Hypothalamus (tissue), 51 donors: Measurements from ENCODE around the gene RPS2.
"Not testable (repeated sequence)": the region's sequence is repeated elsewhere in the genome, so short reads cannot be mapped to it uniquely, and the experiment has no call there.

Experiments
- DNase-seq, 51 donors: peaks; one replicate each; lab custom pipeline; 2025; lab: John Stamatoyannopoulos, UW

The RPS2 gene

GRCh38 chr16:1924095-1924494 is 40.5 kb downstream of the RPS2 start:
- DNase-seq = no peak

- no peak for DNase-seq
These were observed 41.2 kb downstream of the RPS2 start for GRCh38 chr16:1923299-1924034.

GRCh38 chr16:1922357-1922756 is 42.3 kb downstream of the RPS2 start:
- DNase-seq = no peak

- no peak for DNase-seq
These were observed 43.9 kb downstream of the RPS2 start for GRCh38 chr16:1920727-1921171.

DNA sequence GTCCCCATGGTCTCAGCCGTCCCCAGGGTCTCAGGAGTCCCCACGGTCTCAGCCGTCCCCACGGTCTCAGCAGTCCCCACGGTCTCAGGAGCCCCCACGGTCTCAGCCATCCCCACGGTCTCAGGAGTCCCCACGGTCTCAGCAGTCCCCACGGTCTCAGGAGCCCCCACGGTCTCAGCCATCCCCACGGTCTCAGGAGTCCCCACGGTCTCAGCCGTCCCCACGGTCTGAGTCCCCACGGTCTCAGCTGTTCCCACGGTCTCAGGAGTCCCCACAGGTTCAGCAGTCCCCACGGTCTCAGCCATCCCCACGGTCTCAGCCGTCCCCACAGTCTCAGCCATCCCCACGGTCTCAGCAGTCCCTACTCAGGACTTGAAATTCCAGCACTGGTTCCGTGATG is 44.5 kb downstream of the RPS2 start:
- not testable (repeated sequence) for DNase-seq

GRCh38 chr16:1919327-1919998 is 45.2 kb downstream of the RPS2 start:
- DNase-seq = no peak

DNA sequence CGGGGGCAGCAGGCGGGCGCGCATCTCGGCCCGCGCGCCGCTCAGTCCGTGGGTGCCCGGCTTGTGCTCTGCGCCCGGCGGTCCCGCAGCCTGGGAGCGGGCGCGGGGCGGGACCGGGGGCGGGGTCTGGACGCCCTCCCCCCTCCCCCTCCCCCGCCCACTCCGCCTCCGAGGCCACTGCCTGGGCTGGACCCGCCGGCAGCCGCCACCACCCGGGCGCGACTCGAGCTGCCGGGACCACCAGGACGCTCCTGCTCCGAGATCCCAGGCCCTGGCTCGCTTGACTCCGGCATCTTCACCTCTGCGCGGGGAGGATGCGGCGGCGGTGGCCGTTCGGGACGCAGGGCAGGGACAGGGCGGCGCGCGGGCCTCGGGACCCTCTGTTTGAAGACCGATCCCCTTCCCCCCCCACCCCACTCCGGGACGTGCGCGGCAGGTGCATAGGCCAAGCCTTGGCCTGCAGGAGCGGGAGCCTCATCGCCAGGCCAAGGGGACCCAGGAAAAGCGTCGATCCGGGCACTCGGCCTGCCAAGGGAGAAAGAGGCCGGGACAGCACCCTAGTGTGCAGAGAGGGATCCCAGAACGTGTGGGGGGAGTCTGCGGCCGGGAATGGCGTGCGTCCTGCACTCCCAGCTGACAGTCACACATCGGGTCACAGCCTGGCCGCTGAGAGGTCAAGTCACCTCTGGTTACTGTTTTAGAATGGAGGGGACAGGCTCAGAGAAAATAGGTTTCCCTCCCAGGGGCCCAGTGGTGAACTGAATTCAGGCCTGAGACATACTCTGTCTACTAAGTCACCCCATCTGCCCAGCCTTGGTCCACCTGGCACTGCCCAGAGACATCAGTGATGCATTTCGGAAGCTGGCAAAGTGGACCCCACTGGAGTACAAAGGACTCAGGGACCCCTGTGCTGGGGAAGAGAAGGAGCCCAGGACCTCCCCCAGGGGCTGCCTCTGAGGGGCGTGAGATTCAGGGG is 46.0 kb downstream of the RPS2 start, which contains the start of gene HS3ST6:
HS3ST6 (minus strand) TSS at position 65 of the 976 bp plus-strand sequence. CDS start 92 bp downstream, outside the sequence.
- DNase-seq = no peak

DNA sequence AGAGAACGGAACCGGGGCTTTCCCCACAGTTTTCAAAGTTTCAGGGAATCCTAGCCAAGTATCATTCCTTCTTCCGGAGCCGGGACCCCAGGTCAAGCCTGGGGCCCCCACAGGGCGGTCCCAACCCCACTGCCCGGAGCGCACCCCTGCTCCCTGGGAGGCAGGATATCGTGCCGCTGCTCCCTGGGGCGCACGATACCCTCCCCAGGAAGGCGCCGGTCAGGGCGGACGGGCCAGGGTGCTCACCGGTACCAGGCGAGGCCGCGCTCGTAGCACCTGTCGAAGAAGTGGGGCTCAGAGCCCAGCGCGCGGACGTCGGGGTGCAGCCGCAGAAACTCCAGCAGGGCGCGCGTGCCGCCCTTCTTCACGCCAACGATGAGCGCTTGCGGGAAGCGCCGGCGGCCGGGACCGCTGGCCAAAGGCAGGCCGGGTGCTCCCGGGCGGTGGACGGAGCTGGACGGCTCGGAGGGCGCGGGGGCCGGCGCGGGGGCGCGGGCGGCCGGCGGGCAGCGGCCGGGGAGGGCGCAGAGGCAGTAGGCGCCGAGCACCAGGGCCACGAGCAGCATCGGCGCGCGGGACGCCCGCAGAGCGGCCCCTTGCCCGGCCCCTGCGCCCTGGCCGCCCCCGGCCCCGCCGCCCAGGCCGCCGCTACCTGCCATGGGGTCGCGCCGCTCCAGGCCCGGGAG is 46.8 kb downstream of the RPS2 start:
- no peak for DNase-seq

GRCh38 chr16:1917056-1917664 is 47.5 kb downstream of the RPS2 start:
- no peak for DNase-seq

GRCh38 chr16:1916640-1916990 is 48.0 kb downstream of the RPS2 start:
- no peak for DNase-seq

DNA sequence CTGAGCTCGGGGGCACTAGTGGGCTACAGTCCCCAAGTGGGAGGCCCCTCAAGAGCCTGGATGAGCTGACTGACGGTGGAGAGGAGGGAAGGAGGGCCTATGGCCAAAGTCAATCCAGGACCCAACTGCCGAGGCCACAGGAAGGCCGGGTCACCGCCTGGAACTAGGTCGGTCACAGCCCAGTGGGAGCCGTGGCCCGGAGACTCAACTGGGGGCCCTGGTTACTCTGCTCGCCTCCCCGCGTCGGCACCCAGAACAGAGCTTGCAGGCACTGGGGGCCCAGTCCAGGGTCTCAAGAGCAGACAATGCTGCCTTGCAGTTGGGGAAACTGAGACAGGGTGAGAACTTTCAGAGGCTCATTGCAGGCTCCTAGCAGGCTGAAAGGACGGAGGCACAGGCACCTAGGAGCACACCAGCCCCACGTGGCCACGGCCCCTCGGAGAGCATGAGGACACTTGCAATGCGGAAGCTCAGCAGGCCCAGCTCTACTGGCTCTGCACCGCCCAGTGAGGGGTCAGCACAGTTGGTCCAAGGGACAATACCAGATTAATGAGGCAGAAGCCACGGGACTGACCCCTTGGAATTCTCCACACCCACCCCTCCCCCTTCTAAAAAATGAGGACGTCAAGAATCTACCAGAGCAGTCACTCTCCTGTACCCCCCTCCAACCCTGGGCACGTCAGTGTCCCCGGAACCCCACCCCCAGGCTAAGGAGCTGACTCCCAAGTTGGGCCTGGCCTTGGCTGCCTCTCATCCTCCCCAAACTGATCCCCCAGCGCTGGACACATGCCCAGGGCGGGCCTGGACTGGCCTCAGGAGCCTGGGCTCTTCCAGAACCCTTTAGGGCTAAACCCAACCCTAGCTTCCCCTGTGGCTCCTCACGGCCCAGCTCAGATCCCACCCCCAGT is 48.6 kb downstream of the RPS2 start:
- no peak for DNase-seq

DNA sequence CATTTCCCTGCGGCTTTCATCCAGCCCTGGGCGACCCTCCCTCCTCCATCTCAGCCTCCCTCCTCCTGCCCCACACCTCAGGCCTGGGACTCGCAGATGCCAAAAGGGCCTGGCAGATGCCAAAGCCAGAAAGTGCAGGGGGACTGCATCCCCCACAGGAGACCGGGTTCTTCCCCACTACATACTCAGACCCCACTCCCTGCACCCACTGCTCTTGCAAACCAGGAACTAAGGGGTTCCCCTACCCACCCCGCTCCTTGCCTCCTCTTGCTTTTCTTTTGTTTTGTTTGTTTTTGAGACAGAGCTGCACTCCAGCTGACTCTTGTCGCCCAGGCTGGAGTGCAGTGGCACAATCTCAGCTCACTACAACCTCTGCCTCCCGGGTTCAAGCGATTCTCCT is 49.6 kb downstream of the RPS2 start:
- DNase-seq = no peak

- DNase-seq = no peak
These were observed 50.5 kb downstream of the RPS2 start for GRCh38 chr16:1914084-1914608.

- DNase-seq = no peak
These were observed 51.1 kb downstream of the RPS2 start for GRCh38 chr16:1913327-1914083.

- no peak for DNase-seq
These were observed 52.4 kb downstream of the RPS2 start for GRCh38 chr16:1912215-1912543.
